ENCODE measurements around the gene NAGK. TPM values are rescaled to one million over a fixed set of nuclear protein-coding genes. Genes with fewer than 3 reads are reported as not detected.

NAGK gene
- total and polyA plus RNA-seq, 2 of the 8 experiments (the other 6 are each of a cell fraction or from before 2014, with no cell fraction given): 57.9 to 59.9 TPM

GRCh38 chr2:71125506-71126294 lies 57.3 kb downstream of the NAGK start (continued):
- TF ChIP-seq, protein P1, sequence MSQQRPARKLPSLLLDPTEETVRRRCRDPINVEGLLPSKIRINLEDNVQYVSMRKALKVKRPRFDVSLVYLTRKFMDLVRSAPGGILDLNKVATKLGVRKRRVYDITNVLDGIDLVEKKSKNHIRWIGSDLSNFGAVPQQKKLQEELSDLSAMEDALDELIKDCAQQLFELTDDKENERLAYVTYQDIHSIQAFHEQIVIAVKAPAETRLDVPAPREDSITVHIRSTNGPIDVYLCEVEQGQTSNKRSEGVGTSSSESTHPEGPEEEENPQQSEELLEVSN (IDR thresholded peaks at IDR 0.05): no peak
- no peak for TF ChIP-seq EP300 (IDR thresholded peaks at IDR 0.05; ENCODE audit: borderline replicate concordance in 1 of 2, low read depth in 2 of 2, low read length in 2 of 2)
- TF ChIP-seq HDAC2 (IDR thresholded peaks at IDR 0.05; ENCODE audit: borderline replicate concordance in 1 of 2, low read depth in 2 of 2, low read length in 2 of 2): no peak
- no peak for TF ChIP-seq EGR1 (IDR thresholded peaks at IDR 0.05; ENCODE audit: borderline replicate concordance, low read depth, low read length)
- TF ChIP-seq CHD1 (IDR thresholded peaks at IDR 0.05; ENCODE audit: low read depth, low read length): no peak
- TF ChIP-seq ZNF274 (IDR thresholded peaks at IDR 0.05; ENCODE audit: borderline replicate concordance, extremely low read depth, low read length): no peak

Data from H1 (cell line).